Heart left ventricle (tissue), 16 donors: ENCODE data around the gene ABTB2. TPM values are rescaled to one million over a fixed set of nuclear protein-coding genes. Genes with fewer than 3 reads are reported as not detected.

Source experiments
- ATAC-seq, 4 donors: fragments of 200-7000 bp; cut with Tn5 transposase; one replicate each; pipeline ENCODE4 v1.9.1; 2020 to 2022; ENCODE audit warnings: moderate library complexity in 4 of 4, mild to moderate bottlenecking in 3 of 4, moderate number of reproducible peaks in 1 of 4
- DNase-seq, 5 donors: peaks; one replicate each; pipeline ENCODE4 v3.0.0-alpha.2; 2020
- H3K27ac ChIP-seq, 12 donors: fragments of 200-600 bp; sonication (generic) in 4 of 12; one replicate each; pipeline versions ENCODE4 v1.5.0 to v1.8.0; 2016 to 2022; ENCODE audit warnings: mild to moderate bottlenecking in 2 of 12
- H3K27me3 ChIP-seq, 9 donors: fragments of 200-600 bp; sonication (generic) in 2 of 9; one replicate each; pipeline versions ENCODE4 v1.5.1 to v1.8.0; 2016 to 2022; ENCODE audit warnings: mild to moderate bottlenecking in 3 of 9
- H3K36me3 ChIP-seq, 9 donors: fragments of 200-600 bp; sonication (generic) in 2 of 9; one replicate each; pipeline versions ENCODE4 v1.5.0 to v1.8.0; 2018 to 2022; ENCODE audit warnings: mild to moderate bottlenecking in 2 of 9
- H3K4me1 ChIP-seq, 12 donors: fragments of 200-600 bp; sonication (generic) in 4 of 12; one replicate each; pipeline versions ENCODE4 v1.5.0 to v1.8.0; 2016 to 2022; ENCODE audit warnings: mild to moderate bottlenecking in 3 of 12
- H3K4me3 ChIP-seq, 12 donors: fragments of 200-600 bp; sonication (generic) in 4 of 12; one replicate each; pipeline versions ENCODE4 v1.5.0 to v1.8.0; 2017 to 2022; ENCODE audit warnings: mild to moderate bottlenecking in 9 of 12, moderate library complexity in 4 of 12
- H3K9me3 ChIP-seq, 12 donors: fragments of 200-600 bp; sonication (generic) in 4 of 12; one replicate each; pipeline versions ENCODE4 v1.5.0 to v1.8.0; 2016 to 2022; ENCODE audit warnings: mild to moderate bottlenecking in 1 of 12
- POLR2A ChIP-seq, 2 donors: fragments of 450-650 bp; IDR thresholded peaks; one replicate each; pipeline ENCODE4 v1.6.1; 2017; ENCODE audit warnings: antibody characterized with exemption in 2 of 2, mild to moderate bottlenecking in 2 of 2, moderate library complexity in 2 of 2
- WGBS, 4 donors: extraction: QIAGEN DNeasy Blood & Tissue Kit in 2 of 4; methylation state at CpG; one replicate each; pipeline versions ENCODE4 v1.1.5 to v1.1.7; 2013 to 2018; 5-methylcytosine and 5-hydroxymethylcytosine counted together
- intact Hi-C, 10 donors: fragments of 100-400 bp; cut with DNase I; formaldehyde crosslinking; loops; one replicate each; pipeline versions ENCODE4 v1.11.1 to v1.14.2; 2022
- polyA plus RNA-seq, 2 donors: library from polyadenylated mRNA; stranded (reverse); fragments of 200-250 nt; gene quantifications; one replicate each; pipeline ENCODE4 v1.2.3, GENCODE V29; 2013
- total RNA-seq, 9 donors: library from RNA; depleted of rRNA in 2 of 9; stranded (reverse); fragments of >200 nt in 2 of 9; fragmentation: NEBNext Ultra II Directional in 3 of 9; extraction: Animal tissue kit (Norgen Biotek cat#: 25700) in 3 of 9; gene quantifications; one replicate each; pipeline versions ENCODE4 v1.1.0 to v1.2.4, GENCODE V29; 2016 to 2023
- TF ChIP-seq, protein P1 (sequence below), 12 donors: fragments of 200-600 bp; sonication (generic) in 4 of 12; IDR thresholded peaks; one replicate each; pipeline versions ENCODE4 v1.5.0 to v1.8.0; 2018 to 2022; ENCODE audit warnings: antibody characterized with exemption in 12 of 12, mild to moderate bottlenecking in 5 of 12
- donor health status: ischemic (EF 13 %, LVEDD 7.1; RV severe dilation, severe dysfunction).
- donor health status: healthy with polysubstance abuse.
- donor health status: DM: no; HTN: yes; CAD: no.
- donor health status: DM: no; HTN: no; CAD: no.
- donor health status: ischemic (EF 25% LVEDD 6.9; RV normal size, moderate dysfunction).
- donor health status: ischemic (EF 25% LVEDD 5.7; RV mildly dilated, moderate dysfunction).
- donor health status: healthy.
- donor health status: DM: yes; HTN: yes; CAD: no.
- donor health status: ischemic (EF 35%, LVEDD 5.7; RV mildly dilated, moderate dysfunction).
- donor health status: nonischemic (EF 11% LVEDD 7.7; RV severe dilation, severe dysfunction).
- donor health status: DM: yes; HTN: yes; CAD: no.
- donor health status: PGD.
- donor health status: ischemic (EF 29% LVEDD 5.4; RV normal size, mild dysfunction).
- donor health status: nonischemic (EF 23%, LVEDD 6.1; RV moderate dilation, normal function).

Gene ABTB2
- total and polyA plus RNA-seq, 11 donors: 3.3 to 27.1 (median 12.5) TPM

DNA sequence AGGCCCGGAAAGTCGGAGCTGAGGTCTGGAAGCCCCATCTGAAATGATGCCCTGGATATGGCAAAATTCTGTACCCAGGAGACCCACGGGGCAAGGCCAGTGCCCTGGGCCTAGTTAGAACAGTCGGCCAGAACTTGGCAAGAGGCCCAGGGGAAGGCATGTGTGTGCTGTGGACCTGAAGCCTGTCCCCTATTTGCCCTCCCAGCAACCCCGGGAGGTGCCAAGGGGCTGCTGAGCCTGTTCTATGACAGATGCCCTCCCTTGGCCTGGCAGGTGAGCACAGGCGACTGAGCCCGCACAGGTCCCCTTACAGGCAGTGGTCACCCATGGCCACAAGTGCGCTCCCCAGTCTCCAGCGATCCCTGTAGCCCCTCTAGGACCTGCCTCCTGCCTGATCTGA is 200.6 kb downstream of the ABTB2 start:
- intact Hi-C loops: no loop called here
- DNase-seq (peak in 4 of 5 donors; percentile 52 to 81 (median 58)), ATAC-seq (peak in 3 of 4 donors; percentile 8 to 38 (median 31))
- H3K27ac ChIP-seq: peak overlapping the region in 2 of 12 donors; percentile 28 to 29
- H3K4me3 ChIP-seq: no peak overlapping the region
- H3K27me3 ChIP-seq: no peaks in the 10 kb centered on the region
- TF ChIP-seq, protein P1, sequence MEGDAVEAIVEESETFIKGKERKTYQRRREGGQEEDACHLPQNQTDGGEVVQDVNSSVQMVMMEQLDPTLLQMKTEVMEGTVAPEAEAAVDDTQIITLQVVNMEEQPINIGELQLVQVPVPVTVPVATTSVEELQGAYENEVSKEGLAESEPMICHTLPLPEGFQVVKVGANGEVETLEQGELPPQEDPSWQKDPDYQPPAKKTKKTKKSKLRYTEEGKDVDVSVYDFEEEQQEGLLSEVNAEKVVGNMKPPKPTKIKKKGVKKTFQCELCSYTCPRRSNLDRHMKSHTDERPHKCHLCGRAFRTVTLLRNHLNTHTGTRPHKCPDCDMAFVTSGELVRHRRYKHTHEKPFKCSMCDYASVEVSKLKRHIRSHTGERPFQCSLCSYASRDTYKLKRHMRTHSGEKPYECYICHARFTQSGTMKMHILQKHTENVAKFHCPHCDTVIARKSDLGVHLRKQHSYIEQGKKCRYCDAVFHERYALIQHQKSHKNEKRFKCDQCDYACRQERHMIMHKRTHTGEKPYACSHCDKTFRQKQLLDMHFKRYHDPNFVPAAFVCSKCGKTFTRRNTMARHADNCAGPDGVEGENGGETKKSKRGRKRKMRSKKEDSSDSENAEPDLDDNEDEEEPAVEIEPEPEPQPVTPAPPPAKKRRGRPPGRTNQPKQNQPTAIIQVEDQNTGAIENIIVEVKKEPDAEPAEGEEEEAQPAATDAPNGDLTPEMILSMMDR (IDR thresholded peaks at IDR 0.05): no peak
- no peak for TF ChIP-seq POLR2A (IDR thresholded peaks at IDR 0.05)
- H3K36me3 ChIP-seq: peaks cover 0 to 60% (median 31%) of the 10 kb centered on the region in 9 donors
- 64 to 74% (median 72%) methylated on average over 8 to 9 of the region's 9 CpGs for whole genome bisulfite sequencing, 4 donors
- H3K4me1 ChIP-seq: peaks cover 0 to 21% (median 9%) of the 10 kb centered on the region in 12 donors
- H3K9me3 ChIP-seq: no peaks in the 10 kb centered on the region

DNA sequence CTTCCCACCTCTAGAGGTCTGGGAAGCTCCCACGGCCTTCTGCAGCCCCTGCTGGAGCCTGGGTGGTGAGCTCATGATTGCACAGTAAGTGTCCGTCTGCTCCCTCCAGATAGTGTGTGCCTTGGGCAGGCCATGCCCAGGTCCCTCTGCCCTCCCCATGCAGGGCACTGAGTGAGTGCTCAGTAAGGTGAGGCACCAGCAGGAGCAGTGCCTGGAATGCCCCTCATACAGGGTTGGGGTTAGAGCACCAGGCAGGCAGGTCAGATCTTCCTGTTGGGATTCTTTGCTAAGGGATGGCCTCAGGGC is 202.1 kb downstream of the ABTB2 start:
- peaks cover 0 to 58% (median 36%) of the 10 kb centered on the region in 9 donors for H3K36me3 ChIP-seq
- no peak for ATAC-seq
- 62 to 77% (median 70%) methylated on average over 2 of the region's 2 CpGs; no CpG with 5 or more reads in 1 of the 4 donors for WGBS, 4 donors
- no peaks in the 10 kb centered on the region for H3K27me3 ChIP-seq
- H3K4me3 ChIP-seq: no peak overlapping the region
- no peak for DNase-seq
- intact Hi-C loops: no loop called here
- TF ChIP-seq, protein P1 (IDR thresholded peaks at IDR 0.05): no peak
- no peak for TF ChIP-seq POLR2A (IDR thresholded peaks at IDR 0.05)
- H3K4me1 ChIP-seq: peaks cover 0 to 21% (median 10%) of the 10 kb centered on the region in 12 donors
- no peaks in the 10 kb centered on the region for H3K9me3 ChIP-seq
- peak overlapping the region in 2 of 12 donors; percentile 19 to 59 for H3K27ac ChIP-seq

DNA sequence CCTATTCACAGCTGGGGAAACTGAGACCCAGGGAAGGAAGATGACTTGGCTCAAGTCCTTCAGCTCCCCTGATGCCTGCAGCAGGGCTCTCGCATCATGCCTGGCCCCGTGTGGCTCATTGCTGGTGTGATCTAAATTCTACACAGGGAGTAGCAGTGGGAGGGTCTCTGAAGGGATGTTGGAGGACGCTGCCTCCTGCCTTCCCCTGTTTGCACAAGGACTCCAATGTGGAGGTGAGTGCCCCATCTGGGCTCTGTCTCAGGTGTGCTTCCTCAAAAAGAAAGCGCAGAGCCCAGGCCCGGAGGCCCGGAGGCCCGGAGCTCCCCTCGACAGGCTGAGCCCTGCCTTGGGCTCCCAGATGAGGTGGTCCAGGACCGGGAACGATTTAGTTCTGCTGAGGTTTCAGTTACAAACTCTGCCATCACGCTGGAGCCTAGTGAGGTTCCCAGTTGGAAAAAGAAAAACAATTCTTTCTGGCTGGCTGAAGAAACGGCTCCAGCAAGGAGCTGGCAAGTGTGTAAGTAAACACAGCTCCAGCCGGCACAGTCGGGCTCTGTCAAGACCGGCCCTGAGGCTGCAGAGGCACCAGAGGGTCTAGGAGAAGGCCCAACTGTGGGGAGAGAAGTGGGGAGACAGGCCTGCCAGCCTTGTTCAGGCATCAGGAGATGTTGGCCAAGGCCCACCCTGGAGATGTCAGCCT is 202.6 kb downstream of the ABTB2 start:
- Histone ChIP-seq H3K27ac (peak overlapping the region in 2 of 12 donors; percentile 9 to 59), H3K36me3 (peaks cover 0 to 60% (median 41%) of the 10 kb centered on the region in 9 donors), H3K4me1 (peaks cover 0 to 21% (median 10%) of the 10 kb centered on the region in 12 donors), H3K9me3 (no peaks in the 10 kb centered on the region), H3K27me3 (no peaks in the 10 kb centered on the region), H3K4me3 (no peak overlapping the region)
- intact Hi-C loops: no loop called here
- no peak for DNase-seq
- 68 to 91% (median 82%) methylated on average over 15 of the region's 15 CpGs for WGBS, 4 donors
- ATAC-seq: no peak
- TF ChIP-seq, protein P1 (IDR thresholded peaks at IDR 0.05): no peak
- TF ChIP-seq POLR2A (IDR thresholded peaks at IDR 0.05): no peak

GRCh38 chr11:34154059-34154875 is 203.5 kb downstream of the ABTB2 start:
- ATAC-seq (no peak), DNase-seq (peak in 1 of 5 donors; percentile 15)
- H3K9me3 ChIP-seq: no peaks in the 10 kb centered on the region
- TF ChIP-seq, protein P1 (IDR thresholded peaks at IDR 0.05): no peak
- TF ChIP-seq POLR2A (IDR thresholded peaks at IDR 0.05): no peak
- 77 to 83% (median 81%) methylated on average over 13 to 16 of the region's 16 CpGs for WGBS, 4 donors
- intact Hi-C loops: no loop called here
- H3K4me1 ChIP-seq: peaks cover 0 to 21% (median 3%) of the 10 kb centered on the region in 12 donors
- H3K36me3 ChIP-seq: peaks cover 0 to 62% (median 48%) of the 10 kb centered on the region in 9 donors
- no peak overlapping the region for H3K4me3 ChIP-seq
- no peaks in the 10 kb centered on the region for H3K27me3 ChIP-seq
- H3K27ac ChIP-seq: peak overlapping the region in 1 of 12 donors; percentile 59
